Nephron progenitor cell (in vitro differentiated cells): ENCODE measurements around the gene THAP10.
"Not testable (repeated sequence)": the region's sequence is repeated elsewhere in the genome, so short reads cannot be mapped to it uniquely, and the experiment has no call there.

Experiments used
- DNase-seq: peaks from one replicate; pipeline ENCODE4 v3.0.0; 2021
- H3K27ac Mint-ChIP-seq: 2 replicates; pipeline ENCODE4 v1.8.0; 2021; ENCODE audit warnings: mild to moderate bottlenecking, moderate library complexity, mixed read lengths
- H3K27me3 Mint-ChIP-seq: 2 replicates; pipeline ENCODE4 v1.8.0; 2021; ENCODE audit warnings: mild to moderate bottlenecking, low read depth, mixed read lengths; ENCODE audit not compliant: poor library complexity
- H3K36me3 Mint-ChIP-seq: 2 replicates; pipeline ENCODE4 v1.8.0; 2021; ENCODE audit warnings: low read depth, mixed read lengths
- H3K4me1 Mint-ChIP-seq: 2 replicates; pipeline ENCODE4 v1.8.0; 2021; ENCODE audit warnings: mixed read lengths
- H3K4me3 Mint-ChIP-seq: 2 replicates; pipeline ENCODE4 v1.8.0; 2021; ENCODE audit warnings: mild to moderate bottlenecking, moderate library complexity, mixed read lengths
- H3K9me3 Mint-ChIP-seq: 2 replicates; pipeline ENCODE4 v1.8.0; 2021; ENCODE audit warnings: mild to moderate bottlenecking, moderate library complexity, mixed read lengths
- TF ChIP-seq, protein P1 (sequence below): fragments of 200-600 bp; sonication (generic); IDR thresholded peaks from 2 replicates; pipeline ENCODE4 v1.5.0; 2021; ENCODE audit warnings: antibody characterized with exemption

The THAP10 gene

DNA sequence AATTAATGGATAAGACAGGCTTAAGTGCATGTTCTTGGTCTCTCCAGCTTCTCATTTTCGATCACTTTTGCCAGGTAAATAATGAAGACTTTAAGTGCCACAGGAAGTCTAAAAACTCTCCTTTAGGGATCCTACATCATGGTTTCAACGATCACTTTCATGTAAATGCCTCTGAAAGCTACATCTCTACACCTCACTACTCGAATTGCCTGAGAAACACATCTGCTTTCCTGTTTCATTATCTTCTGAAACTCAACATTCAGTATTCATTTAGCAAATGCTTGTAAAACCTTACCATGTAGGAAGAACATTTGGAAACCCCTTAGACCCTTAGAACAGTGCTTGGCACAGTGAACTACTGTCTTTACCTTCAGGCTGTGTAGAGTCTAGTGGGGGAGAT is 16.2 kb downstream of the THAP10 start:
- Mint-ChIP-seq H3K9me3 (peaks cover 20% of the 10 kb centered on the region), H3K36me3 (no peaks in the 10 kb centered on the region), H3K4me1 (no peaks in the 10 kb centered on the region), H3K27me3 (peaks cover 13% of the 10 kb centered on the region), H3K27ac (no peak overlapping the region), H3K4me3 (no peak overlapping the region)
- TF ChIP-seq, protein P1, sequence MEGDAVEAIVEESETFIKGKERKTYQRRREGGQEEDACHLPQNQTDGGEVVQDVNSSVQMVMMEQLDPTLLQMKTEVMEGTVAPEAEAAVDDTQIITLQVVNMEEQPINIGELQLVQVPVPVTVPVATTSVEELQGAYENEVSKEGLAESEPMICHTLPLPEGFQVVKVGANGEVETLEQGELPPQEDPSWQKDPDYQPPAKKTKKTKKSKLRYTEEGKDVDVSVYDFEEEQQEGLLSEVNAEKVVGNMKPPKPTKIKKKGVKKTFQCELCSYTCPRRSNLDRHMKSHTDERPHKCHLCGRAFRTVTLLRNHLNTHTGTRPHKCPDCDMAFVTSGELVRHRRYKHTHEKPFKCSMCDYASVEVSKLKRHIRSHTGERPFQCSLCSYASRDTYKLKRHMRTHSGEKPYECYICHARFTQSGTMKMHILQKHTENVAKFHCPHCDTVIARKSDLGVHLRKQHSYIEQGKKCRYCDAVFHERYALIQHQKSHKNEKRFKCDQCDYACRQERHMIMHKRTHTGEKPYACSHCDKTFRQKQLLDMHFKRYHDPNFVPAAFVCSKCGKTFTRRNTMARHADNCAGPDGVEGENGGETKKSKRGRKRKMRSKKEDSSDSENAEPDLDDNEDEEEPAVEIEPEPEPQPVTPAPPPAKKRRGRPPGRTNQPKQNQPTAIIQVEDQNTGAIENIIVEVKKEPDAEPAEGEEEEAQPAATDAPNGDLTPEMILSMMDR = no peak
- no peak for DNase-seq

DNA sequence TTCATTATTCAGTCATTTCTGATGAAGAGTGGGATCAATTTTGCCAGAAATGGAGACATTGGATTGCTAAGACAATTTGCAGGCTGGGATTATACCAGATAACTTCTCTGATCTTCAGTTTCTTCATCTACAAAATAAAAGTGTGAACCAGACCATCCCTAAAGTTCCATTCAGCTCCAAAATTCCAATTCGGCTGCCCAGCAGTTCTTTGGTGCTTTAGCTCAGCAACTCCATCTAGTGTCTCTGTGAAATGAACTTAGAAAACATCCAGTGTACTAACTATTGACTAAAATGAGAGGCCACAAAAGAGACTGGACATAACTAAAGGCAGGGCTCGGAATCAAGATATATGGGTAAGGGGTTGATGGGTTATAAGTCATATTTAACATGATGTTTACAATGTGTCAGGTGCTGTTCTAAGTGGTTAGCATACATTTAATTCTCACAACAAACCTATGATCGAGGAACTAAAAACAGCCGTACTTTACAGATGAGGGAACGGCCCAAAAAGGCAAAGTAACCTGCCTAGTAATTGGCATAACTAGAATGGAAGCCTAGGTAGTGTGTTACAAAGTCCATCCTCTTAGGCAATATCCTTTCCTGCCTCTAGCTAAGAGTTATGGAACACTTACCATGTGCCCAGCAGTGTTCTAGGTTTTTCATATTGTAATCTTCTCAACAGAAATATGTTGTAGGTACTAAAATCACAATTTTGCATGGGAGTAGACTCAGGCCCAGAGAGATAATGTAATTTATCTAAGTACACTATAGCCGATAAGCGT is 17.0 kb downstream of the THAP10 start:
- H3K36me3 Mint-ChIP-seq = no peaks in the 10 kb centered on the region
- H3K27me3 Mint-ChIP-seq = peaks cover 13% of the 10 kb centered on the region
- H3K9me3 Mint-ChIP-seq = peaks cover 28% of the 10 kb centered on the region
- H3K4me1 Mint-ChIP-seq = no peaks in the 10 kb centered on the region
- no peak overlapping the region for H3K4me3 Mint-ChIP-seq
- TF ChIP-seq, protein P1 = no peak
- no peak overlapping the region for H3K27ac Mint-ChIP-seq
- DNase-seq = no peak

DNA sequence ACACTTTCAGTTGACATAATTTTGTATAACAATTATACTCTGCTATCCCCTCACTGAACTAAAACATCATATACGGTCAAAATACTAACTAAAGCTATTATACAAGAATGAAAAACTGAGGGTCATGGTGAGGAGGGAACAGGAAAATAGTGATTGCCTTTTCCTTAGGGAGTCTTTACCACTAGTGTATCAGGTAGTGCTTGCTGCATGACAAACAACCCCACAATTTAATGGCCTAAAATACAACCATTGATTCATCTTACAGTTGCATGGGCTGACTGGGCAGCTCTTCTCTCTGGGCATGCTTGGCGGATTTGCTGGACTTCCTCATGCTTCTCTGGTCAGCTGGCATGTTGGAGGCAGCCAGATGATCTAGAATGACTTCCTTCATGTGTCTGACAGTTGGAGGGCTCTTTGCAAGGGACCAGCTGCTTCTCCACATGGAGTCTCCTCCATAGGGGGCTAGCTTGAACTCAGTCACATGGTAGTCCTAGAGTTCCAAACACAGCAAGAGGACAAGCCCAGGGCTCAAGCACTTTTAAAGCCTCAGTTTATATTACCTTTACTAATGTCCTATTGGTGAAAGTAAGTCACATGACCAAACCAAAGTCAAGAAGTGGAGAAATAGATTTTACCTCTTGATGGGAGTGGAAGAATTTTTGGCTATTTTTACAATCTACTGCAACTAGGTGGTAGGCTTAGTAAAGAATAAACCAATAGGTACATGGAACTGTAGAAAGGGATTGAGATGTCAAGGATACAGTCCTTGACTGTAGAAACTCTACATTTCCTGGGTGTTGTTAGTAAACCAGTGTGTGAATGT is 18.8 kb downstream of the THAP10 start:
- Mint-ChIP-seq H3K36me3 (no peaks in the 10 kb centered on the region), H3K4me3 (no peak overlapping the region), H3K9me3 (peaks cover 32% of the 10 kb centered on the region), H3K27ac (no peak overlapping the region), H3K4me1 (no peaks in the 10 kb centered on the region), H3K27me3 (peaks cover 13% of the 10 kb centered on the region)
- TF ChIP-seq, protein P1 = no peak
- DNase-seq = no peak

DNA sequence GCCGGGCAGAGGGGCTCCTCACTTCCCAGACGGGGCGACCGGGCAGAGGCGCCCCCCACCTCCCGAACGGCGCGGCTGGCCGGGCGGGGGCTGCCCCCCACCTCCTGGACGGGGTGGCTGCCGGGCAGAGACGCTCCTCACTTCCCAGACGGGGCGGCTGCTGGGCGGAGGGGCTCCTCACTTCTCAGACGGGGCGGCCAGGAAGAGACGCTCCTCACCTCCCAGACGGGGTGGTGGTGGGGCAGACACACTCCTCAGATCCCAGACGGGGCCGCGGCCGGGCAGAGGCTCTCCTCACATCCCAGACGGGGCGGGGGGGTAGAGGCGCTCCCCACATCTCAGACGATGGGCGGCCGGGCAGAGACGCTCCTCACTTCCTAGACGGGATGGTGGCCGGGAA is 20.7 kb downstream of the THAP10 start:
- not testable (repeated sequence) for H3K4me3 Mint-ChIP-seq, DNase-seq, H3K36me3 Mint-ChIP-seq, H3K4me1 Mint-ChIP-seq, H3K27ac Mint-ChIP-seq
- Mint-ChIP-seq H3K27me3 (peaks cover 13% of the 10 kb centered on the region), H3K9me3 (peaks cover 32% of the 10 kb centered on the region)

DNA sequence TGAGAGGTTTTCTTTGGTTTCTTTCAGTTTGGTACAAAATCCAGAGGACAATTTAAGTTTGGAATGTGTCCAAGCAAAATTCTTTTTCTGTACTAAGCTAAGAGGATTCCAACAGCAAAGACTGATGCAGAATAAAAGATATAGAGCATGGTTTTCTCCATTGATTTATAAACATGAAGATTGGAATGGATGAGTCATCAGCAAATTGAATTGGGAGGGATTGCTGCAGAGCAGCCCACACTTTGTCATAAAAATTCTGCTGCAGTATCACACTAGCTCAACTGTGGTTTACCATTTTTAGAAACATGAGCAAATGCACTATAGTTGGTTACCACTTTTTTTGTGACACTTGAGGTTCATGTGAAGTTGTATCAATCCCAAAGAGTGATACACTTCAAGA is 22.2 kb downstream of the THAP10 start:
- Mint-ChIP-seq H3K27me3 (peaks cover 15% of the 10 kb centered on the region), H3K4me1 (no peaks in the 10 kb centered on the region), H3K4me3 (no peak overlapping the region), H3K36me3 (no peaks in the 10 kb centered on the region), H3K27ac (no peak overlapping the region), H3K9me3 (peaks cover 32% of the 10 kb centered on the region)
- TF ChIP-seq, protein P1 = no peak
- DNase-seq = no peak

DNA sequence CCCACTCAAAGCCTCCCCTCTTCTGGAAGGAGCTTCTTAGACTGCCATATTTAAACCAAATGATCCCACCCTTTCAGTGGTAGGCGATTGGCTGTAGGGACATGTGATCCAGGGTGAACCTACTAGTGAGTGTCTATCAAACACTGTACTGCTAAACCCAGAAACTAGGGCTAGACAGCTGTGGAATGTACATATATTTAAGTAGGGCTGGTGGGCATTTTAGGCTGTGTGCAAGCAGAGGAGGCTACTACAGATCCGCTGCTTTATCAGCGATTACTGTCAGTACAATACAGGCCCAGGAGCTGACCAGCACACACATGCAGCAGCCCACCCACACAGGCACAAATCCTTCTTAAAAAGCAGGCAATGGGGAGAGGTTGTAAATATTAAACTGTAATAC is 22.9 kb downstream of the THAP10 start:
- no peak overlapping the region for H3K4me3 Mint-ChIP-seq
- no peak for DNase-seq
- H3K36me3 Mint-ChIP-seq = no peaks in the 10 kb centered on the region
- H3K27me3 Mint-ChIP-seq = peaks cover 15% of the 10 kb centered on the region
- no peaks in the 10 kb centered on the region for H3K4me1 Mint-ChIP-seq
- TF ChIP-seq, protein P1 = no peak
- no peak overlapping the region for H3K27ac Mint-ChIP-seq
- H3K9me3 Mint-ChIP-seq = peaks cover 32% of the 10 kb centered on the region
